Activated naive CD8-positive, alpha-beta T cell treated with anti-CD3 and anti-CD28 coated beads for 36 hours (primary cell): ENCODE results near the gene JAZF1. TPM values are rescaled to one million over a fixed set of nuclear protein-coding genes. Genes with fewer than 3 reads are reported as not detected.

Source experiments
- DNase-seq: peaks from one replicate; pipeline ENCODE4 v3.0.0; 2021
- H3K27ac Mint-ChIP-seq: one replicate; pipeline ENCODE4 v1.8.0; 2022; ENCODE audit warnings: mild to moderate bottlenecking, moderate library complexity, mixed read lengths
- H3K27me3 Mint-ChIP-seq: one replicate; pipeline ENCODE4 v1.8.0; 2022; ENCODE audit warnings: mild to moderate bottlenecking, mixed read lengths
- H3K36me3 Mint-ChIP-seq: one replicate; pipeline ENCODE4 v1.8.0; 2021; ENCODE audit warnings: mild to moderate bottlenecking, mixed read lengths
- H3K4me1 Mint-ChIP-seq: one replicate; pipeline ENCODE4 v1.8.0; 2021; ENCODE audit warnings: mixed read lengths
- H3K4me3 Mint-ChIP-seq: one replicate; pipeline ENCODE4 v1.8.0; 2022; ENCODE audit warnings: mild to moderate bottlenecking, moderate library complexity, mixed read lengths
- H3K9me3 Mint-ChIP-seq: one replicate; pipeline ENCODE4 v1.8.0; 2022; ENCODE audit warnings: mixed read lengths
- total RNA-seq, 2 experiments: library from RNA; stranded (reverse); gene quantifications; one replicate each; pipeline ENCODE4 v1.2.3, GENCODE V29; 2021

The JAZF1 gene
- total RNA-seq, 2 experiments from 2014 or later, result 6.6 to 7.4 TPM

- no peak overlapping the region for H3K4me3 Mint-ChIP-seq
- no peak overlapping the region for H3K27ac Mint-ChIP-seq
- no peaks in the 10 kb centered on the region for H3K4me1 Mint-ChIP-seq
- peaks cover 7% of the 10 kb centered on the region for H3K9me3 Mint-ChIP-seq
- peaks cover 7% of the 10 kb centered on the region for H3K36me3 Mint-ChIP-seq
- DNase-seq, result no peak
- H3K27me3 Mint-ChIP-seq, result no peaks in the 10 kb centered on the region
These were observed 167.2 kb downstream of the JAZF1 start for GRCh38 chr7:28013441-28013840.

- DNase-seq, result no peak
- no peaks in the 10 kb centered on the region for H3K27me3 Mint-ChIP-seq
- H3K36me3 Mint-ChIP-seq, result peaks cover 7% of the 10 kb centered on the region
- peaks cover 7% of the 10 kb centered on the region for H3K9me3 Mint-ChIP-seq
- no peak overlapping the region for H3K4me3 Mint-ChIP-seq
- no peak overlapping the region for H3K27ac Mint-ChIP-seq
- H3K4me1 Mint-ChIP-seq, result no peaks in the 10 kb centered on the region
These were observed 167.6 kb downstream of the JAZF1 start for GRCh38 chr7:28013019-28013418.

GRCh38 chr7:28008911-28009310 lies 171.7 kb downstream of the JAZF1 start:
- H3K36me3 Mint-ChIP-seq, result no peaks in the 10 kb centered on the region
- no peak overlapping the region for H3K27ac Mint-ChIP-seq
- H3K27me3 Mint-ChIP-seq, result no peaks in the 10 kb centered on the region
- H3K4me1 Mint-ChIP-seq, result peaks cover 6% of the 10 kb centered on the region
- no peaks in the 10 kb centered on the region for H3K9me3 Mint-ChIP-seq
- no peak overlapping the region for H3K4me3 Mint-ChIP-seq
- no peak for DNase-seq

GRCh38 chr7:28008171-28008570 lies 172.4 kb downstream of the JAZF1 start:
- no peak for DNase-seq
- H3K27ac Mint-ChIP-seq, result no peak overlapping the region
- no peaks in the 10 kb centered on the region for H3K36me3 Mint-ChIP-seq
- no peaks in the 10 kb centered on the region for H3K27me3 Mint-ChIP-seq
- no peak overlapping the region for H3K4me3 Mint-ChIP-seq
- peaks cover 6% of the 10 kb centered on the region for H3K4me1 Mint-ChIP-seq
- H3K9me3 Mint-ChIP-seq, result no peaks in the 10 kb centered on the region

GRCh38 chr7:28006491-28006890 lies 174.1 kb downstream of the JAZF1 start:
- H3K27me3 Mint-ChIP-seq, result no peaks in the 10 kb centered on the region
- peaks cover 6% of the 10 kb centered on the region for H3K4me1 Mint-ChIP-seq
- no peaks in the 10 kb centered on the region for H3K9me3 Mint-ChIP-seq
- H3K4me3 Mint-ChIP-seq, result no peak overlapping the region
- H3K27ac Mint-ChIP-seq, result no peak overlapping the region
- no peaks in the 10 kb centered on the region for H3K36me3 Mint-ChIP-seq
- no peak for DNase-seq

GRCh38 chr7:28005847-28006231 lies 174.8 kb downstream of the JAZF1 start:
- H3K27me3 Mint-ChIP-seq, result no peaks in the 10 kb centered on the region

GRCh38 chr7:28005075-28005846 lies 175.3 kb downstream of the JAZF1 start:
- no peaks in the 10 kb centered on the region for H3K36me3 Mint-ChIP-seq
- no peak overlapping the region for H3K27ac Mint-ChIP-seq
- peaks cover 6% of the 10 kb centered on the region for H3K4me1 Mint-ChIP-seq
- no peak for DNase-seq
- H3K27me3 Mint-ChIP-seq, result no peaks in the 10 kb centered on the region
- H3K9me3 Mint-ChIP-seq, result no peaks in the 10 kb centered on the region
- no peak overlapping the region for H3K4me3 Mint-ChIP-seq

More at GRCh38 chr7:28005847-28006231, 174.8 kb downstream of the JAZF1 start:
- Mint-ChIP-seq H3K27ac (no peak overlapping the region), H3K9me3 (no peaks in the 10 kb centered on the region), H3K4me3 (no peak overlapping the region), H3K36me3 (no peaks in the 10 kb centered on the region), H3K4me1 (peaks cover 6% of the 10 kb centered on the region)
- no peak for DNase-seq

- Mint-ChIP-seq H3K9me3 (no peaks in the 10 kb centered on the region), H3K4me3 (no peak overlapping the region), H3K4me1 (peaks cover 6% of the 10 kb centered on the region), H3K27me3 (no peaks in the 10 kb centered on the region), H3K27ac (no peak overlapping the region), H3K36me3 (no peaks in the 10 kb centered on the region)
- DNase-seq, result no peak
These were observed 177.2 kb downstream of the JAZF1 start for GRCh38 chr7:28003408-28003807.

GRCh38 chr7:28002638-28003037 lies 178.0 kb downstream of the JAZF1 start:
- Mint-ChIP-seq H3K9me3 (no peaks in the 10 kb centered on the region), H3K27me3 (no peaks in the 10 kb centered on the region), H3K4me3 (no peak overlapping the region), H3K36me3 (peaks cover 1% of the 10 kb centered on the region), H3K27ac (no peak overlapping the region), H3K4me1 (peaks cover 6% of the 10 kb centered on the region)
- no peak for DNase-seq

- H3K27me3 Mint-ChIP-seq, result no peaks in the 10 kb centered on the region
- H3K4me1 Mint-ChIP-seq, result peaks cover 6% of the 10 kb centered on the region
- H3K4me3 Mint-ChIP-seq, result no peak overlapping the region
- DNase-seq, result no peak
- no peak overlapping the region for H3K27ac Mint-ChIP-seq
- H3K36me3 Mint-ChIP-seq, result peaks cover 1% of the 10 kb centered on the region
- H3K9me3 Mint-ChIP-seq, result no peaks in the 10 kb centered on the region
These were observed 178.7 kb downstream of the JAZF1 start for GRCh38 chr7:28001896-28002295.

- no peaks in the 10 kb centered on the region for H3K27me3 Mint-ChIP-seq
- DNase-seq, result no peak
- H3K36me3 Mint-ChIP-seq, result peaks cover 1% of the 10 kb centered on the region
- H3K9me3 Mint-ChIP-seq, result no peaks in the 10 kb centered on the region
- H3K27ac Mint-ChIP-seq, result no peak overlapping the region
- H3K4me3 Mint-ChIP-seq, result no peak overlapping the region
- H3K4me1 Mint-ChIP-seq, result no peaks in the 10 kb centered on the region
These were observed 180.8 kb downstream of the JAZF1 start for GRCh38 chr7:27999829-28000228.

- H3K36me3 Mint-ChIP-seq, result peaks cover 1% of the 10 kb centered on the region
- H3K4me3 Mint-ChIP-seq, result no peak overlapping the region
- no peaks in the 10 kb centered on the region for H3K9me3 Mint-ChIP-seq
- H3K27me3 Mint-ChIP-seq, result no peaks in the 10 kb centered on the region
- no peak overlapping the region for H3K27ac Mint-ChIP-seq
- DNase-seq, result no peak
- H3K4me1 Mint-ChIP-seq, result peaks cover 2% of the 10 kb centered on the region
These were observed 182.2 kb downstream of the JAZF1 start for GRCh38 chr7:27998382-27998781.

GRCh38 chr7:27997188-27997707 lies 183.3 kb downstream of the JAZF1 start:
- Mint-ChIP-seq H3K27ac (no peak overlapping the region), H3K4me1 (peaks cover 2% of the 10 kb centered on the region), H3K27me3 (no peaks in the 10 kb centered on the region), H3K36me3 (peaks cover 1% of the 10 kb centered on the region), H3K4me3 (no peak overlapping the region), H3K9me3 (no peaks in the 10 kb centered on the region)
- DNase-seq, result no peak

GRCh38 chr7:27996141-27996540 lies 184.5 kb downstream of the JAZF1 start:
- Mint-ChIP-seq H3K27ac (no peak overlapping the region), H3K4me1 (peaks cover 3% of the 10 kb centered on the region), H3K4me3 (no peak overlapping the region), H3K27me3 (no peaks in the 10 kb centered on the region), H3K36me3 (peaks cover 1% of the 10 kb centered on the region), H3K9me3 (no peaks in the 10 kb centered on the region)
- DNase-seq, result no peak

GRCh38 chr7:27995228-27995627 lies 185.4 kb downstream of the JAZF1 start:
- DNase-seq, result no peak
- peaks cover 7% of the 10 kb centered on the region for H3K4me1 Mint-ChIP-seq
- no peaks in the 10 kb centered on the region for H3K9me3 Mint-ChIP-seq
- no peaks in the 10 kb centered on the region for H3K27me3 Mint-ChIP-seq
- peaks cover 1% of the 10 kb centered on the region for H3K36me3 Mint-ChIP-seq
- no peak overlapping the region for H3K4me3 Mint-ChIP-seq
- no peak overlapping the region for H3K27ac Mint-ChIP-seq

- no peaks in the 10 kb centered on the region for H3K27me3 Mint-ChIP-seq
- peaks cover 7% of the 10 kb centered on the region for H3K4me1 Mint-ChIP-seq
- no peak overlapping the region for H3K4me3 Mint-ChIP-seq
- H3K9me3 Mint-ChIP-seq, result no peaks in the 10 kb centered on the region
- no peak for DNase-seq
- peaks cover 1% of the 10 kb centered on the region for H3K36me3 Mint-ChIP-seq
- no peak overlapping the region for H3K27ac Mint-ChIP-seq
These were observed 186.0 kb downstream of the JAZF1 start for GRCh38 chr7:27994639-27995038.
